Sigmoid colon (tissue), 4 donors: ENCODE data around the gene FRAT2.

Source experiments
- EP300 ChIP-seq, 4 donors: sonication (generic); formaldehyde crosslinking; IDR thresholded peaks; one replicate each; pipeline ENCODE4 v1.6.1; 2017; ENCODE audit warnings: antibody characterized with exemption in 4 of 4
- TF ChIP-seq, protein P1 (sequence below), 4 experiments: fragments of 450-650 bp in 3 of 4; fragments of 200-600 bp in 1 of 4; IDR thresholded peaks; one replicate each; pipeline ENCODE4 v1.5.1; 2016 to 2019; ENCODE audit warnings: antibody characterized with exemption in 4 of 4, mild to moderate bottlenecking in 3 of 4, moderate library complexity in 2 of 4

DNA sequence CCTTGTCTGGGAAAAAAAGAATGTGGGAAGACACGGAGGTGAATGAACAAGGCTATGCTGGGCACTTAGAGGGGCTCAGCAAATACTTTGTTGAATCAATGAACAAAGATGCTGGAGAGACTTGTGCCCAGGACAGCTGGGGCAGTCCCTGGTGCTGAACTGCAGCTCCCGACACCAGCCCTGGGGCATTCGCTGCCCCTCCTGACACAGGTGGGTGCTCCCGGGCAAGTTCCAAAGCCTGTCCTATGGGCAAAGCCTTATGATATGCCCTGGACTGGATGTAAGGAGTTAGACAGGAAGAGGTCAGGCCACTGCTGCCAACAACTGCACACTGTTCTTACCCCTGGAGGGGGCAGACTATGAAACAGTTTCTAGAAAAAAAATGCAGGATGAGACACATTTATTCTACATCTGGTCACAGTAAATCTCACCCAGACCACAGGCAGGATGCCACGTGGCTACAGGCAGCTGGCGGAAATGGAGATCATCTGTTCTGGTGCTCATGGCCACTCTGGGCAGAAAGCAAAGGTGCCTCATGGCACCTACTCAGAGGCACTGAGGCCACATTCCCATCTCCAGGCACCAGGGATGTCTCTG, 21.9 kb upstream of the FRAT2 start:
- TF ChIP-seq, protein P1, sequence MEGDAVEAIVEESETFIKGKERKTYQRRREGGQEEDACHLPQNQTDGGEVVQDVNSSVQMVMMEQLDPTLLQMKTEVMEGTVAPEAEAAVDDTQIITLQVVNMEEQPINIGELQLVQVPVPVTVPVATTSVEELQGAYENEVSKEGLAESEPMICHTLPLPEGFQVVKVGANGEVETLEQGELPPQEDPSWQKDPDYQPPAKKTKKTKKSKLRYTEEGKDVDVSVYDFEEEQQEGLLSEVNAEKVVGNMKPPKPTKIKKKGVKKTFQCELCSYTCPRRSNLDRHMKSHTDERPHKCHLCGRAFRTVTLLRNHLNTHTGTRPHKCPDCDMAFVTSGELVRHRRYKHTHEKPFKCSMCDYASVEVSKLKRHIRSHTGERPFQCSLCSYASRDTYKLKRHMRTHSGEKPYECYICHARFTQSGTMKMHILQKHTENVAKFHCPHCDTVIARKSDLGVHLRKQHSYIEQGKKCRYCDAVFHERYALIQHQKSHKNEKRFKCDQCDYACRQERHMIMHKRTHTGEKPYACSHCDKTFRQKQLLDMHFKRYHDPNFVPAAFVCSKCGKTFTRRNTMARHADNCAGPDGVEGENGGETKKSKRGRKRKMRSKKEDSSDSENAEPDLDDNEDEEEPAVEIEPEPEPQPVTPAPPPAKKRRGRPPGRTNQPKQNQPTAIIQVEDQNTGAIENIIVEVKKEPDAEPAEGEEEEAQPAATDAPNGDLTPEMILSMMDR (IDR thresholded peaks at IDR 0.05), result no peak
- TF ChIP-seq EP300 (IDR thresholded peaks at IDR 0.05), result no peak
